ENCODE results near the gene ANKRD9. TPM values are rescaled to one million over a fixed set of nuclear protein-coding genes. Genes with fewer than 3 reads are reported as not detected.

ANKRD9 gene
- total and polyA plus RNA-seq, 2 of the 13 experiments (the other 11 are each of a cell fraction or from before 2014, with no cell fraction given): 10.0 to 15.0 TPM

DNA sequence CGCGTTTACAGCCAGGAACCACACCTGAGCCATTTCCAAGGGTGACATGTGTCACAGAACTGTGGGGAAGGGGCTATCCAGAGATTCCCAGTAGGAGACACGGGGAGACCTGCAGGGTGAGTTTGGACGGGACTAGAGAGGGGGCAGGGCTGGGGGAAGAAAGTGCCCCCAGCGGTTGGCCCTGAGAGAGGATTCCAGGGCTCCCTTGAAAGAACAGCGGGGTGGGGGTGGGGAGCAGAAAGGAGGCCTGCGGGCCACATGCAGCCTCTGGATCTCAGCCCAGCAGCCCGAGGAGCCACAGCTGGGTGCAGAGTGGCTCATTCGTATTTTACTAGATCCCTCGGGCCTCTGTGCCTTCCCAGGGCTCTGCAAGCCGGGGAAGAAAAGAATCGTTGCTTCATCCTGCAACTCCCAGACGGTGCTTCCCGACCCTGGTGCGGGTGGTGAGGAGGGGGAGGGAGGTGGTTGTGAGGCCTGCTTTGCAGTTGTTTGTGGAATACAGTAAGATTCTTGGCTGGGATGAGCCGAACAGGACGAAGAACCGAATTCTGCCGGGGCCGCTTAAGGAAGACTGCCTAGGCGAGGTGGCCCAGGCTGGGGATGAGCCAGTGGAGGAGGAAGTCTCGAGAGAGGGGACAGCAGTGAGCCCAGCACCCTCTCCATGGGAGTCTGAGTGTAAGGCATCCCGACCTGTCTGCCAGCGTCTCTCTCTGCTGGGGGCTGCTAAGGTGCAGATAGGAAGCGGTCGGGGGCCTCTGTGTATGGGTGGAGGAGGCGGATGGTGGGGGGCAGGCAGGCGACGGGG is 36.1 kb upstream of the ANKRD9 start (continued):
- TF ChIP-seq, protein P1, sequence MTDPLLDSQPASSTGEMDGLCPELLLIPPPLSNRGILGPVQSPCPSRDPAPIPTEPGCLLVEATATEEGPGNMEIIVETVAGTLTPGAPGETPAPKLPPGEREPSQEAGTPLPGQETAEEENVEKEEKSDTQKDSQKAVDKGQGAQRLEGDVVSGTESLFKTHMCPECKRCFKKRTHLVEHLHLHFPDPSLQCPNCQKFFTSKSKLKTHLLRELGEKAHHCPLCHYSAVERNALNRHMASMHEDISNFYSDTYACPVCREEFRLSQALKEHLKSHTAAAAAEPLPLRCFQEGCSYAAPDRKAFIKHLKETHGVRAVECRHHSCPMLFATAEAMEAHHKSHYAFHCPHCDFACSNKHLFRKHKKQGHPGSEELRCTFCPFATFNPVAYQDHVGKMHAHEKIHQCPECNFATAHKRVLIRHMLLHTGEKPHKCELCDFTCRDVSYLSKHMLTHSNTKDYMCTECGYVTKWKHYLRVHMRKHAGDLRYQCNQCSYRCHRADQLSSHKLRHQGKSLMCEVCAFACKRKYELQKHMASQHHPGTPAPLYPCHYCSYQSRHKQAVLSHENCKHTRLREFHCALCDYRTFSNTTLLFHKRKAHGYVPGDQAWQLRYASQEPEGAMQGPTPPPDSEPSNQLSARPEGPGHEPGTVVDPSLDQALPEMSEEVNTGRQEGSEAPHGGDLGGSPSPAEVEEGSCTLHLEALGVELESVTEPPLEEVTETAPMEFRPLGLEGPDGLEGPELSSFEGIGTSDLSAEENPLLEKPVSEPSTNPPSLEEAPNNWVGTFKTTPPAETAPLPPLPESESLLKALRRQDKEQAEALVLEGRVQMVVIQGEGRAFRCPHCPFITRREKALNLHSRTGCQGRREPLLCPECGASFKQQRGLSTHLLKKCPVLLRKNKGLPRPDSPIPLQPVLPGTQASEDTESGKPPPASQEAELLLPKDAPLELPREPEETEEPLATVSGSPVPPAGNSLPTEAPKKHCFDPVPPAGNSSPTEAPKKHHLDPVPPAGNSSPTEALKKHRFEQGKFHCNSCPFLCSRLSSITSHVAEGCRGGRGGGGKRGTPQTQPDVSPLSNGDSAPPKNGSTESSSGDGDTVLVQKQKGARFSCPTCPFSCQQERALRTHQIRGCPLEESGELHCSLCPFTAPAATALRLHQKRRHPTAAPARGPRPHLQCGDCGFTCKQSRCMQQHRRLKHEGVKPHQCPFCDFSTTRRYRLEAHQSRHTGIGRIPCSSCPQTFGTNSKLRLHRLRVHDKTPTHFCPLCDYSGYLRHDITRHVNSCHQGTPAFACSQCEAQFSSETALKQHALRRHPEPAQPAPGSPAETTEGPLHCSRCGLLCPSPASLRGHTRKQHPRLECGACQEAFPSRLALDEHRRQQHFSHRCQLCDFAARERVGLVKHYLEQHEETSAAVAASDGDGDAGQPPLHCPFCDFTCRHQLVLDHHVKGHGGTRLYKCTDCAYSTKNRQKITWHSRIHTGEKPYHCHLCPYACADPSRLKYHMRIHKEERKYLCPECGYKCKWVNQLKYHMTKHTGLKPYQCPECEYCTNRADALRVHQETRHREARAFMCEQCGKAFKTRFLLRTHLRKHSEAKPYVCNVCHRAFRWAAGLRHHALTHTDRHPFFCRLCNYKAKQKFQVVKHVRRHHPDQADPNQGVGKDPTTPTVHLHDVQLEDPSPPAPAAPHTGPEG (CRISPR knock-in tag; IDR thresholded peaks at IDR 0.05): no peak
- TF ChIP-seq ARNTL (CRISPR knock-in tag; IDR thresholded peaks at IDR 0.05) (0 out of 2 replicates have a peak, but pooled peaks have one; percentile 40), KLF6 (CRISPR knock-in tag; IDR thresholded peaks at IDR 0.05) (0 out of 2 replicates have a peak, but pooled peaks have one; percentile 23), ZFP37 (CRISPR knock-in tag; IDR thresholded peaks at IDR 0.05; ENCODE audit: borderline replicate concordance) (no peak), PHF20 (CRISPR knock-in tag; IDR thresholded peaks at IDR 0.05) (0 out of 2 replicates have a peak, but pooled peaks have one; percentile 43), ZNF136 (CRISPR knock-in tag; IDR thresholded peaks at IDR 0.05; ENCODE audit: low read depth) (0 out of 2 replicates have a peak, but pooled peaks have one; percentile 10)
- TF ChIP-seq, protein P2, sequence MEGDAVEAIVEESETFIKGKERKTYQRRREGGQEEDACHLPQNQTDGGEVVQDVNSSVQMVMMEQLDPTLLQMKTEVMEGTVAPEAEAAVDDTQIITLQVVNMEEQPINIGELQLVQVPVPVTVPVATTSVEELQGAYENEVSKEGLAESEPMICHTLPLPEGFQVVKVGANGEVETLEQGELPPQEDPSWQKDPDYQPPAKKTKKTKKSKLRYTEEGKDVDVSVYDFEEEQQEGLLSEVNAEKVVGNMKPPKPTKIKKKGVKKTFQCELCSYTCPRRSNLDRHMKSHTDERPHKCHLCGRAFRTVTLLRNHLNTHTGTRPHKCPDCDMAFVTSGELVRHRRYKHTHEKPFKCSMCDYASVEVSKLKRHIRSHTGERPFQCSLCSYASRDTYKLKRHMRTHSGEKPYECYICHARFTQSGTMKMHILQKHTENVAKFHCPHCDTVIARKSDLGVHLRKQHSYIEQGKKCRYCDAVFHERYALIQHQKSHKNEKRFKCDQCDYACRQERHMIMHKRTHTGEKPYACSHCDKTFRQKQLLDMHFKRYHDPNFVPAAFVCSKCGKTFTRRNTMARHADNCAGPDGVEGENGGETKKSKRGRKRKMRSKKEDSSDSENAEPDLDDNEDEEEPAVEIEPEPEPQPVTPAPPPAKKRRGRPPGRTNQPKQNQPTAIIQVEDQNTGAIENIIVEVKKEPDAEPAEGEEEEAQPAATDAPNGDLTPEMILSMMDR (CRISPR knock-in tag; IDR thresholded peaks at IDR 0.05): peak; percentile 49
- TF ChIP-seq, protein P3, sequence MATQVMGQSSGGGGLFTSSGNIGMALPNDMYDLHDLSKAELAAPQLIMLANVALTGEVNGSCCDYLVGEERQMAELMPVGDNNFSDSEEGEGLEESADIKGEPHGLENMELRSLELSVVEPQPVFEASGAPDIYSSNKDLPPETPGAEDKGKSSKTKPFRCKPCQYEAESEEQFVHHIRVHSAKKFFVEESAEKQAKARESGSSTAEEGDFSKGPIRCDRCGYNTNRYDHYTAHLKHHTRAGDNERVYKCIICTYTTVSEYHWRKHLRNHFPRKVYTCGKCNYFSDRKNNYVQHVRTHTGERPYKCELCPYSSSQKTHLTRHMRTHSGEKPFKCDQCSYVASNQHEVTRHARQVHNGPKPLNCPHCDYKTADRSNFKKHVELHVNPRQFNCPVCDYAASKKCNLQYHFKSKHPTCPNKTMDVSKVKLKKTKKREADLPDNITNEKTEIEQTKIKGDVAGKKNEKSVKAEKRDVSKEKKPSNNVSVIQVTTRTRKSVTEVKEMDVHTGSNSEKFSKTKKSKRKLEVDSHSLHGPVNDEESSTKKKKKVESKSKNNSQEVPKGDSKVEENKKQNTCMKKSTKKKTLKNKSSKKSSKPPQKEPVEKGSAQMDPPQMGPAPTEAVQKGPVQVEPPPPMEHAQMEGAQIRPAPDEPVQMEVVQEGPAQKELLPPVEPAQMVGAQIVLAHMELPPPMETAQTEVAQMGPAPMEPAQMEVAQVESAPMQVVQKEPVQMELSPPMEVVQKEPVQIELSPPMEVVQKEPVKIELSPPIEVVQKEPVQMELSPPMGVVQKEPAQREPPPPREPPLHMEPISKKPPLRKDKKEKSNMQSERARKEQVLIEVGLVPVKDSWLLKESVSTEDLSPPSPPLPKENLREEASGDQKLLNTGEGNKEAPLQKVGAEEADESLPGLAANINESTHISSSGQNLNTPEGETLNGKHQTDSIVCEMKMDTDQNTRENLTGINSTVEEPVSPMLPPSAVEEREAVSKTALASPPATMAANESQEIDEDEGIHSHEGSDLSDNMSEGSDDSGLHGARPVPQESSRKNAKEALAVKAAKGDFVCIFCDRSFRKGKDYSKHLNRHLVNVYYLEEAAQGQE (IDR thresholded peaks at IDR 0.05; ENCODE audit: borderline replicate concordance in 1 of 2, low read depth in 1 of 2, low read length in 2 of 2): peak in 1 of 2 experiments; percentile 37; a peak in 1 of 4 replicates
- TF ChIP-seq, protein P4, sequence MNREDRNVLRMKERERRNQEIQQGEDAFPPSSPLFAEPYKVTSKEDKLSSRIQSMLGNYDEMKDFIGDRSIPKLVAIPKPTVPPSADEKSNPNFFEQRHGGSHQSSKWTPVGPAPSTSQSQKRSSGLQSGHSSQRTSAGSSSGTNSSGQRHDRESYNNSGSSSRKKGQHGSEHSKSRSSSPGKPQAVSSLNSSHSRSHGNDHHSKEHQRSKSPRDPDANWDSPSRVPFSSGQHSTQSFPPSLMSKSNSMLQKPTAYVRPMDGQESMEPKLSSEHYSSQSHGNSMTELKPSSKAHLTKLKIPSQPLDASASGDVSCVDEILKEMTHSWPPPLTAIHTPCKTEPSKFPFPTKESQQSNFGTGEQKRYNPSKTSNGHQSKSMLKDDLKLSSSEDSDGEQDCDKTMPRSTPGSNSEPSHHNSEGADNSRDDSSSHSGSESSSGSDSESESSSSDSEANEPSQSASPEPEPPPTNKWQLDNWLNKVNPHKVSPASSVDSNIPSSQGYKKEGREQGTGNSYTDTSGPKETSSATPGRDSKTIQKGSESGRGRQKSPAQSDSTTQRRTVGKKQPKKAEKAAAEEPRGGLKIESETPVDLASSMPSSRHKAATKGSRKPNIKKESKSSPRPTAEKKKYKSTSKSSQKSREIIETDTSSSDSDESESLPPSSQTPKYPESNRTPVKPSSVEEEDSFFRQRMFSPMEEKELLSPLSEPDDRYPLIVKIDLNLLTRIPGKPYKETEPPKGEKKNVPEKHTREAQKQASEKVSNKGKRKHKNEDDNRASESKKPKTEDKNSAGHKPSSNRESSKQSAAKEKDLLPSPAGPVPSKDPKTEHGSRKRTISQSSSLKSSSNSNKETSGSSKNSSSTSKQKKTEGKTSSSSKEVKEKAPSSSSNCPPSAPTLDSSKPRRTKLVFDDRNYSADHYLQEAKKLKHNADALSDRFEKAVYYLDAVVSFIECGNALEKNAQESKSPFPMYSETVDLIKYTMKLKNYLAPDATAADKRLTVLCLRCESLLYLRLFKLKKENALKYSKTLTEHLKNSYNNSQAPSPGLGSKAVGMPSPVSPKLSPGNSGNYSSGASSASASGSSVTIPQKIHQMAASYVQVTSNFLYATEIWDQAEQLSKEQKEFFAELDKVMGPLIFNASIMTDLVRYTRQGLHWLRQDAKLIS (CRISPR knock-in tag; IDR thresholded peaks at IDR 0.05): 0 out of 2 replicates have a peak, but pooled peaks have one; percentile 35
